AG08395 (cell line): ENCODE data around the gene ETF1.

ENCODE experiments used
- DNase-seq: peaks from one replicate; pipeline ENCODE4 v3.0.0; 2012; ENCODE audit warnings: mixed read lengths, low spot score

The ETF1 gene

GRCh38 chr5:138463419-138464007, 79.5 kb downstream of the ETF1 start:
- DNase-seq: no peak

GRCh38 chr5:138461343-138462125, 81.5 kb downstream of the ETF1 start:
- DNase-seq: peak; percentile 87

- DNase-seq: no peak
Observed at GRCh38 chr5:138460032-138460693, 82.9 kb downstream of the ETF1 start.

- DNase-seq: no peak
Observed at GRCh38 chr5:138459311-138459933, 83.6 kb downstream of the ETF1 start.

GRCh38 chr5:138458856-138459255, 84.2 kb downstream of the ETF1 start:
- DNase-seq: no peak

- no peak for DNase-seq
Observed at GRCh38 chr5:138458384-138458783, 84.7 kb downstream of the ETF1 start.

GRCh38 chr5:138457531-138458275, 85.3 kb downstream of the ETF1 start:
- no peak for DNase-seq
